ENCODE data around the gene LEFTY1. TPM values are rescaled to one million over a fixed set of nuclear protein-coding genes. Genes with fewer than 3 reads are reported as not detected.
"Not testable (repeated sequence)": the region's sequence is repeated elsewhere in the genome, so short reads cannot be mapped to it uniquely, and the experiment has no call there.

The LEFTY1 gene
- total RNA-seq, 2 donors from 2014 or later, result 0.68 TPM; not detected in 1

GRCh38 chr1:225890346-225891228 lies 1.6 kb upstream of the LEFTY1 start:
- DNase-seq, result no peak
- no peak overlapping the region for H3K4me3 Mint-ChIP-seq
- H3K9me3 ChIP-seq (ENCODE audit: control insufficient read depth, low read length, poor library complexity, severe bottlenecking), result no peaks in the 10 kb centered on the region
- no peak for ATAC-seq
- H3K36me3 Mint-ChIP-seq (ENCODE audit: low read depth), result no peaks in the 10 kb centered on the region
- peaks cover 12% of the 10 kb centered on the region for H3K4me1 Mint-ChIP-seq
- H3K27ac Mint-ChIP-seq, result no peak overlapping the region
- no peaks in the 10 kb centered on the region for H3K27me3 Mint-ChIP-seq

DNA sequence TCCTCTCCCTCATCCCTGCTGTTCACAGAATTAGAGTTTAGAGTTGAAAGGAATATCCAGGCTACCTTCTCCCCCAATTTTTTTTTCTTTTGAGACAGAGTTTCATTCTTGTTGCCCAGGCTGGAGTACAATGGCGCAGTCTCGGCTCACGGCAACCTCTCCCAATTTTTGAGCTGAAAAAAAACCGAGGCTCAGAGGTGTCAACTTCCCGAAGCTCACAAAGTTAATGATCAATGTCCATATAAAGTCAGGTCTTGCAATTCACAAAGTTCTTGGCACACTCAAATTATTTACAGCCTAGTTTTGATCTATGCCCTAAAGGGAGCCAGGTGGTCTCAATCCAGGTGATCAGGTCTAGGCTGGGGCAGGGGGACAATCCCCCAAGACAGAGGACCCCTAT lies 797 bp upstream of the LEFTY1 start:
- ATAC-seq (no peak), DNase-seq (no peak)
- H3K27me3 Mint-ChIP-seq, result no peaks in the 10 kb centered on the region
- H3K36me3 Mint-ChIP-seq (ENCODE audit: low read depth), result no peaks in the 10 kb centered on the region
- H3K9me3 ChIP-seq (ENCODE audit: control insufficient read depth, low read length, poor library complexity, severe bottlenecking), result no peaks in the 10 kb centered on the region
- peaks cover 12% of the 10 kb centered on the region for H3K4me1 Mint-ChIP-seq
- no peak overlapping the region for H3K4me3 Mint-ChIP-seq
- H3K27ac Mint-ChIP-seq, result no peak overlapping the region

DNA sequence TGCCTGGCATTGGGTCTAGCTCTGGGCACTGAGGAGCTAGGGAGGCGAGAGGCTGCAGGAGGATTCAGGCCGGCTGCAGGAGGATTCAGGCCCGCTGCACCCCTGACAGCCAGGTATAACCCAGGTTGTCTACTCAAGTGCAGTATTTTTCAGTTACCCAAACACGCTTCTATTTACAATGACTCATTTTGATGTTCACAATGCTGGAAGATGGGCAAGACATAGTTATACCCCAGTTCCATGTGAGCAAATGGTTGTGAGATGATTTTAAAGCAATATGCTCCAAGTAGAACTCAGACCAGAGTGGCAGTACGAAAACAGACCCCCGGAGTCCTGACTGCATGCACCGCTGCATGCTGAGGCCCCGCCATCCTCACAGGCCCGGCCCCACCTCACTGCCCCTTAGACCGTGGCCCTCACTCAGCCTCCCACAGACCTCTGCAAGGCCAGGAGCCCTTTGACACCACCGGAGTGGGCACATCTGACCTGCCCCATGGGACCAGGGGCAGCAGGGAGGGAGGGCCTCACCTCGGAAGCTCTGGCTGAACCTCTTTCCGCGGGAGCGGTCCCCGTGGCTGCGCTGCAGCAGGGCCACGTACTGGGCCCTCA lies 553 bp downstream of the LEFTY1 start:
- Mint-ChIP-seq H3K4me1 (peaks cover 18% of the 10 kb centered on the region), H3K27ac (no peak overlapping the region)

GRCh38 chr1:225887554-225888288 lies 1.2 kb downstream of the LEFTY1 start:
- not testable (repeated sequence) for ATAC-seq, H3K27ac Mint-ChIP-seq
- H3K4me1 Mint-ChIP-seq, result peaks cover 21% of the 10 kb centered on the region

More for the DNA sequence above, 553 bp downstream of the LEFTY1 start:
- no peak for DNase-seq
- no peaks in the 10 kb centered on the region for H3K27me3 Mint-ChIP-seq
- ATAC-seq, result no peak
- H3K4me3 Mint-ChIP-seq, result no peak overlapping the region
- H3K9me3 ChIP-seq (ENCODE audit: control insufficient read depth, low read length, poor library complexity, severe bottlenecking), result no peaks in the 10 kb centered on the region
- H3K36me3 Mint-ChIP-seq (ENCODE audit: low read depth), result no peaks in the 10 kb centered on the region

GRCh38 chr1:225887030-225887314 lies 2.0 kb downstream of the LEFTY1 start:
- peaks cover 21% of the 10 kb centered on the region for H3K4me1 Mint-ChIP-seq
- ATAC-seq (no peak), DNase-seq (no peak)
- no peaks in the 10 kb centered on the region for H3K27me3 Mint-ChIP-seq
- H3K36me3 Mint-ChIP-seq (ENCODE audit: low read depth), result no peaks in the 10 kb centered on the region
- H3K9me3 ChIP-seq (ENCODE audit: control insufficient read depth, low read length, poor library complexity, severe bottlenecking), result no peaks in the 10 kb centered on the region
- no peak overlapping the region for H3K27ac Mint-ChIP-seq
- no peak overlapping the region for H3K4me3 Mint-ChIP-seq

More at GRCh38 chr1:225887554-225888288, 1.2 kb downstream of the LEFTY1 start:
- not testable (repeated sequence) for H3K4me3 Mint-ChIP-seq; H3K36me3 Mint-ChIP-seq (ENCODE audit: low read depth); H3K9me3 ChIP-seq (ENCODE audit: control insufficient read depth, low read length, poor library complexity, severe bottlenecking); H3K27me3 Mint-ChIP-seq; DNase-seq

DNA sequence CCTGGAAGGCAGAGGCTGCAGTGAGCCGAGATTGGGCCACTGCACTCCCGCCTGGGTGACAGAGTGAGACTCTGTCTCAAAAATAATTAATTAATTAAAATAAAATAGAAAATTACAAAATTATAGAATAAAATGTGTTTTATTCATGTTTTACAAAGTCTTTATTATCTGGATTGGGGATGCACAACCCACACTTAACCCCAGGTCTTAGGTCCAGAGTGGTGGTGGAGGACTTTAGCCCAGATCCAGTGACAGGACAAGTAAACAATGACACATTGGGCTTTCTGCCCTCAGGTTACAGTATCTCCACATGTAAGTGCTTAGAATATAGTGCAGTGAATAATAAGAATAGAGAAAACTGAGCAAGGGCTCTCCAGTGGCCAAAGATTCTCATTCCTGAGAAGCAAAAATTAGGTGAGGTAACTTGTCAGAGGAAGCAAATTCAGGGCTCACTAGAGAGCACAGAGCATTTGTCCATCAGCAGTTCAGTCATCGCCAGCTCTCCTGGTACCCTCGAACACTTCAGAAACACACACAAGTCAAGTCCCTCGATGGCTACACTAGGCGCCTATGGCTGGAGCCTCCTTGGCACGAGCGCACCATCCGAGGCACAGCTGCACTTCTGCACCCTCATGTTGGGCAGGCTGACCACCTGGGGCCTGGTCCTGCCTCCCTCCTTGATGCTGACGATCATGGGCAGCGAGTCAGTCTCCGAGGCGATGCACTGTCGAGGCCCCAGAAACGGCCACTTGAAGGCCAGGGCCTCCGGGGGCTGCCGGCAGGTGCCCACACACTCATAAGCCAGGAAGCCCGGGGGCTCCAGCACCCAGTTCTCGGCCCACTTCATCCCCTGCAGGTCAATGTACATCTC lies 2.6 kb downstream of the LEFTY1 start:
- Mint-ChIP-seq H3K4me3 (no peak overlapping the region), H3K36me3 (ENCODE audit: low read depth) (no peaks in the 10 kb centered on the region), H3K4me1 (peaks cover 19% of the 10 kb centered on the region), H3K27me3 (no peaks in the 10 kb centered on the region), H3K27ac (no peak overlapping the region)
- no peak for ATAC-seq
- H3K9me3 ChIP-seq (ENCODE audit: control insufficient read depth, low read length, poor library complexity, severe bottlenecking), result no peaks in the 10 kb centered on the region
- DNase-seq, result no peak

DNA sequence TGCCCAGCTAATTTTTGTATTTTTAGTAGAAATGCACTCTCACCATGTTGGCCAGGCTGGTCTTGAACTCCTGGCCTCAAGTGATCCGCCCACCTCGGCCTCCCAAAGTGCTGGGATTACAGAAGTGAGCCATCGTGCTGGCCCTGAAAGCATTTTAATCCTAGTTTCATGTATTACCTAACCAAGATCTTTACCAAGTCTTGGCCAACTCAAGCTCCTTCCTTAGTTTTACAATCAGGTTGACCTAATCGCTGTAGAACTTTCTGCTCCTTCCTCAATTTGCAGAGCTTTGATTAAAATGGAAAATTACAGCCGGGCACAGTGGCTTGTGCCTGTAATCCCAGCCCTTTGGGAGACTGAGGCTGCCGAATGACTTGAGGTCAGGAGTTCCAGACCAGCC lies 3.6 kb downstream of the LEFTY1 start:
- no peak overlapping the region for H3K4me3 Mint-ChIP-seq

GRCh38 chr1:225883616-225884265 lies 5.2 kb downstream of the LEFTY1 start:
- no peaks in the 10 kb centered on the region for H3K27me3 Mint-ChIP-seq
- peak overlapping the region; percentile 96 for H3K4me3 Mint-ChIP-seq
- H3K9me3 ChIP-seq (ENCODE audit: control insufficient read depth, low read length, poor library complexity, severe bottlenecking), result no peaks in the 10 kb centered on the region
- H3K36me3 Mint-ChIP-seq (ENCODE audit: low read depth), result no peaks in the 10 kb centered on the region
- DNase-seq (no peak), ATAC-seq (no peak)
- peaks cover 23% of the 10 kb centered on the region for H3K4me1 Mint-ChIP-seq
- H3K27ac Mint-ChIP-seq, result peak overlapping the region; percentile 87

More for the DNA sequence above, 3.6 kb downstream of the LEFTY1 start:
- H3K36me3 Mint-ChIP-seq (ENCODE audit: low read depth), result no peaks in the 10 kb centered on the region
- DNase-seq (no peak), ATAC-seq (no peak)
- H3K4me1 Mint-ChIP-seq, result peaks cover 16% of the 10 kb centered on the region
- H3K9me3 ChIP-seq (ENCODE audit: control insufficient read depth, low read length, poor library complexity, severe bottlenecking), result no peaks in the 10 kb centered on the region
- no peak overlapping the region for H3K27ac Mint-ChIP-seq
- H3K27me3 Mint-ChIP-seq, result no peaks in the 10 kb centered on the region

DNA sequence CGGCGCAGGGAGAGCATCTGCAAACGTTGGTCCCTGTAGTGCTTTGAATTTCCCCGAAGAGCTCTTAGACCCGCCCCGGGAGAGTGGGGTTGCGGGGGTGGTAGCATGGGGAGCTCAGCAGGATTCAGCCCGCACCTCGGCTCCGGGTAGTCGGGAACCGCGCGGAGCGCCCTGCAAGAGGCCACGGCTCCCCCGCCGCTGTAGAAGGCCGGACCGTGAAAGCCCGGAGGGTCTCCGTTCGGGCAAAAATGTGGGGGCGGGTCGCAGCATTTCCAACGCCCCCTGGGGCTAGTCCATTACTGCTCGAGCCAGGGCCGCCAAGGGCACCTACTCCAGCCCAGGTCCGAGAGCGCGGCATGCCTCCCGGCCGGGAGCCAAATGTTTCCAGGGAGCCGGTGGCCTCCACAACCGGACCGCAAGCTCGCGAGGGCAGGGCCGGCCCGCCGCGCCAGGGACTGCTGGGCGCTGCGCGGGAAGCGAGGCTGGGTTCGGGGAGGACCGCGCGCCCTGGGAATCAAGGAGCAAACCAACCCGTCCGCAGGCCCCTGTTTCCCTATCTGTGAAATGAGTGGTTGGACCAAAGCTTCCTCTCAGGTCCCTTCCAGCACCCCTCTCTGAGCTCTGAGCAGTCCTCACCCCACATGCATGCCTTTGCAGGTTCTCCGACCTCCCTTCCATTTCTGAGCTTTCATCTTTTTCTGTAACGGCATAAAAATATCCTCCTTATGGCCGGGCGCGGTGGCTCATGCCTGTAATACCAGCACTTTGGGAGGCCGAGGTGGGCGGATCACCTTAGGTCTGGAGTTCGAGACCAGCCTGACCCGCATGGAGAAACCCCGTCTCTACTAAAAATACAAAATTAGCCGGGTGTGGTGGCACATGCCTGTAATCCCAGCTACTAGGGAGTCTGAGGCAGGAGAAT lies 6.0 kb downstream of the LEFTY1 start:
- Mint-ChIP-seq H3K27me3 (no peaks in the 10 kb centered on the region), H3K27ac (peak overlapping the region; percentile 87), H3K4me3 (peak overlapping the region; percentile 96), H3K4me1 (peaks cover 28% of the 10 kb centered on the region), H3K36me3 (ENCODE audit: low read depth) (no peaks in the 10 kb centered on the region)
- no peaks in the 10 kb centered on the region for H3K9me3 ChIP-seq (ENCODE audit: control insufficient read depth, low read length, poor library complexity, severe bottlenecking)
- ATAC-seq, result peak; percentile 38
- peak in 1 of 3 donors; percentile 18 for DNase-seq

GRCh38 chr1:225881959-225882693 lies 6.8 kb downstream of the LEFTY1 start, which contains the start of gene TMEM63A:
Gene TMEM63A, minus strand, starts transcription at chr1:225882380. Its CDS starts 4,800 bp downstream, at chr1:225877580.
- peak; percentile 86 to 87 (median 86) for DNase-seq
- H3K9me3 ChIP-seq (ENCODE audit: control insufficient read depth, low read length, poor library complexity, severe bottlenecking), result no peaks in the 10 kb centered on the region
- no peaks in the 10 kb centered on the region for H3K27me3 Mint-ChIP-seq
- H3K4me3 Mint-ChIP-seq, result peak within 1 kb of the TSS; percentile 96
- peak within 1 kb of the TSS; percentile 87 for H3K27ac Mint-ChIP-seq
- peaks cover 4% of the 10 kb centered on the region for H3K36me3 Mint-ChIP-seq (ENCODE audit: low read depth)
- H3K4me1 Mint-ChIP-seq, result peaks cover 36% of the 10 kb centered on the region
- peak; percentile 80 for ATAC-seq
